Kidney (tissue), 14 donors: Measurements from ENCODE around the gene FIG4. TPM values are rescaled to one million over a fixed set of nuclear protein-coding genes. Genes with fewer than 3 reads are reported as not detected.

Experiments used
- DNase-seq, 5 donors: peaks; one replicate each; pipeline ENCODE4 v3.0.0-alpha.2; 2013 to 2020
- FAIRE-seq: peaks from 2 replicates; lab custom pipeline; 2012; peaks lifted over from hg19 to GRCh38; lab: Jason Lieb, UNC
- H3K27ac ChIP-seq, 2 donors: one replicate each; pipeline ENCODE4 v1.7.0; 2013; ENCODE audit warnings: low read depth in 2 of 2, low read length in 2 of 2, inconsistent platforms in 1 of 2
- H3K27me3 ChIP-seq: one replicate; pipeline ENCODE4 v1.7.1; 2013; ENCODE audit warnings: low read length, inconsistent platforms; ENCODE audit not compliant: control insufficient read depth, insufficient read depth
- H3K36me3 ChIP-seq, 3 donors: one replicate each; pipeline versions ENCODE4 v1.7.0 to v1.7.1; 2013; ENCODE audit warnings: low read length in 3 of 3, control low read depth in 1 of 3, inconsistent platforms in 1 of 3; ENCODE audit not compliant: insufficient read depth in 3 of 3, control insufficient read depth in 2 of 3
- H3K4me1 ChIP-seq, 3 donors: one replicate each; pipeline versions ENCODE4 v1.7.0 to v1.7.1; 2013; ENCODE audit warnings: low read length in 3 of 3, inconsistent platforms in 1 of 3, low read depth in 1 of 3; ENCODE audit not compliant: control insufficient read depth in 2 of 3, insufficient read depth in 2 of 3
- H3K4me3 ChIP-seq, 3 donors: one replicate each; pipeline versions ENCODE4 v1.7.0 to v1.8.1; 2013; ENCODE audit warnings: low read length in 3 of 3, control low read depth in 1 of 3, inconsistent platforms in 1 of 3
- H3K9ac ChIP-seq, 3 donors: one replicate each; pipeline versions ENCODE4 v1.7.0 to v1.7.1; 2013; ENCODE audit warnings: low read length in 3 of 3, control low read depth in 1 of 3, inconsistent platforms in 1 of 3
- H3K9me3 ChIP-seq, 3 donors: one replicate each; pipeline versions ENCODE4 v1.7.0 to v1.7.1; 2013; ENCODE audit warnings: low read length in 3 of 3, control low read depth in 1 of 3, inconsistent platforms in 1 of 3; ENCODE audit not compliant: control insufficient read depth in 2 of 3, insufficient read depth in 1 of 3
- intact Hi-C: fragments of 100-400 bp; cut with DNase I; formaldehyde crosslinking; loops from one replicate; pipeline ENCODE4 v1.11.1; 2022
- polyA plus RNA-seq: library from polyadenylated mRNA; stranded (reverse); fragments of 350-450 nt; fragmentation: Illumina TruSeq; extraction: RNeasy Lipid Tissue Mini Kit (QIAGEN cat#74804); gene quantifications from one replicate; pipeline ENCODE4 v1.2.3, GENCODE V29; 2014; ENCODE audit warnings: low read depth, low replicate concordance; ENCODE audit not compliant: insufficient read depth
- total RNA-seq: library from RNA; stranded (reverse); fragmentation: NEBNext Ultra II Directional; extraction: Animal tissue kit (Norgen Biotek cat#: 25700); gene quantifications from one replicate; pipeline ENCODE4 v1.2.1, GENCODE V29; 2021
- TF ChIP-seq, protein P1 (sequence below): IDR thresholded peaks from 3 replicates; pipeline ENCODE4 v1.5.1; 2012; ENCODE audit warnings: mild to moderate bottlenecking, moderate library complexity, borderline replicate concordance; ENCODE audit not compliant: insufficient read depth; ENCODE audit errors: extremely low read depth
- donor health status: control.
- donor health status: control.
- donor health status: control.
- donor health status: control.
- donor health status: control.
- donor health status: DM: yes; HTN: yes; CAD: no.
- donor health status: Normal renal cell carcinoma (clear cell type).

FIG4 gene
- total and polyA plus RNA-seq, 2 donors from 2014 or later, result 13.1 to 17.8 TPM

GRCh38 chr6:109655761-109656262 lies 35.3 kb upstream of the FIG4 start:
- Histone ChIP-seq H3K9me3 (no peaks in the 10 kb centered on the region), H3K4me1 (no peaks in the 10 kb centered on the region), H3K36me3 (peaks cover 0 to 3% (median 0%) of the 10 kb centered on the region in 3 donors), H3K4me3 (no peak overlapping the region), H3K27ac (no peak overlapping the region), H3K9ac (no peak overlapping the region), H3K27me3 (no peaks in the 10 kb centered on the region)
- no peak for DNase-seq
- TF ChIP-seq, protein P1, sequence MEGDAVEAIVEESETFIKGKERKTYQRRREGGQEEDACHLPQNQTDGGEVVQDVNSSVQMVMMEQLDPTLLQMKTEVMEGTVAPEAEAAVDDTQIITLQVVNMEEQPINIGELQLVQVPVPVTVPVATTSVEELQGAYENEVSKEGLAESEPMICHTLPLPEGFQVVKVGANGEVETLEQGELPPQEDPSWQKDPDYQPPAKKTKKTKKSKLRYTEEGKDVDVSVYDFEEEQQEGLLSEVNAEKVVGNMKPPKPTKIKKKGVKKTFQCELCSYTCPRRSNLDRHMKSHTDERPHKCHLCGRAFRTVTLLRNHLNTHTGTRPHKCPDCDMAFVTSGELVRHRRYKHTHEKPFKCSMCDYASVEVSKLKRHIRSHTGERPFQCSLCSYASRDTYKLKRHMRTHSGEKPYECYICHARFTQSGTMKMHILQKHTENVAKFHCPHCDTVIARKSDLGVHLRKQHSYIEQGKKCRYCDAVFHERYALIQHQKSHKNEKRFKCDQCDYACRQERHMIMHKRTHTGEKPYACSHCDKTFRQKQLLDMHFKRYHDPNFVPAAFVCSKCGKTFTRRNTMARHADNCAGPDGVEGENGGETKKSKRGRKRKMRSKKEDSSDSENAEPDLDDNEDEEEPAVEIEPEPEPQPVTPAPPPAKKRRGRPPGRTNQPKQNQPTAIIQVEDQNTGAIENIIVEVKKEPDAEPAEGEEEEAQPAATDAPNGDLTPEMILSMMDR, result no peak
- intact Hi-C loops, result no loop called here
- FAIRE-seq, result no peak

DNA sequence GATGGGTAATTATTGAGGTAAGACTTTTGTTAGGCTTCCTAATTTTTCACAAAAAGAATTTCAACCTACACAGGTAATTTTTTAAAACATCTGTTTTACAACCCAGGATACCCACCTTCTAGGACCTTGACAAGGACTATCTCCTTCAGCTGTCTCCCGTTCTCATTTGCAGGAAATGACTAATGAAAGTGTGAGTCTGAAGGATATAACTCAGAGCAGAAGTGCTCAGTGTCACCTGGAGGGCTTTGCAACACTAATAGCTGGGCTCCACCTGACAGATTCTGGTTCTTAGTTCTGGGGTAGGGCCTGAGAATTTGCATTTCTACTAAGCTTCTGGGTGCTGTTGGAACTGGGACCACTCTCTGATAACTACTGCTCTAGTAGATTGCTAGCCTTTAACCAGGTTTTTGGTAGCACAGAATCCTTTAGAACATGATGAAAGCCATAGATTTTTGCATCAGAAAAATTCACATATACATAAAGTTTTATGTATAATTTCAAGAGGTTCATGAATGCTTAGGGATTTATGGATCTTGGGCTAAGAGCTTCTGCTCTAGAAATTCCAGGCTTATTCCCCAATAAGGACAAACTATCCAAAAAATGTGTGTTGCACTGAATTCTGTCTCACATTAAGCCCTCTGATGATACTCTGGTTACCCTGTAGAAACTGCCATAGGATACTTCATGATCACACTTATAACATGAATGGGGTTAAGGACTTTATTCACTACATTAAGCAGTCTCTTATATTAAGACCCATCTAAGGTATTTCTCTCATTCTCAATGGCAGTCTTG lies 30.4 kb upstream of the FIG4 start:
- TF ChIP-seq, protein P1, result no peak
- no peak overlapping the region for H3K27ac ChIP-seq
- H3K4me3 ChIP-seq, result no peak overlapping the region
- FAIRE-seq, result no peak
- no peaks in the 10 kb centered on the region for H3K27me3 ChIP-seq
- H3K9ac ChIP-seq, result no peak overlapping the region
- no peak for DNase-seq
- intact Hi-C loops, result no loop called here
- peaks cover 0 to 4% (median 3%) of the 10 kb centered on the region in 3 donors for H3K36me3 ChIP-seq
- no peaks in the 10 kb centered on the region for H3K9me3 ChIP-seq
- no peaks in the 10 kb centered on the region for H3K4me1 ChIP-seq

GRCh38 chr6:109662192-109662591 lies 28.9 kb upstream of the FIG4 start:
- Histone ChIP-seq H3K4me3 (no peak overlapping the region), H3K27ac (no peak overlapping the region), H3K9ac (no peak overlapping the region), H3K36me3 (peaks cover 0 to 4% (median 3%) of the 10 kb centered on the region in 3 donors), H3K9me3 (no peaks in the 10 kb centered on the region), H3K27me3 (no peaks in the 10 kb centered on the region), H3K4me1 (no peaks in the 10 kb centered on the region)
- no peak for DNase-seq
- no peak for FAIRE-seq
- TF ChIP-seq, protein P1, result no peak
- intact Hi-C loops, result no loop called here
